Measurements from ENCODE around the gene EFNA1.

DNA sequence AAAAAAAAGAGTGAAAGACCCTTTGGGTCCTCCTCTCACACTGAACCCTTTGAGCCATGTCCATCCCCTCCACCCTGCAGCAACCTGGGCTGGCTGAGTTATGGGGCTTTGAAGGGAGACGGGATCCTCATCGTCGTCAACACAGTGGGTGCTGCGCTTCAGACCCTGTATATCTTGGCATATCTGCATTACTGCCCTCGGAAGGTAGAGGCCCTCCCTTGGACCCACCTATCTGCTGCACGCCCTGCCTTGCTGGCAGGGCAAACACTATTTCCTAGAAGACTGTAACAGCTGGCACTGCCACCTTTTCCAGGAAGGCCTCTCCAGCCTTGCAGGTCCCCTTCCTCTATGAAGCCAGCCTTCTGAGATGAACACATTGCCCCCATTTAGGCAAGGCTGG, 9.1 kb downstream of the EFNA1 start:
- TF ChIP-seq, protein P1, sequence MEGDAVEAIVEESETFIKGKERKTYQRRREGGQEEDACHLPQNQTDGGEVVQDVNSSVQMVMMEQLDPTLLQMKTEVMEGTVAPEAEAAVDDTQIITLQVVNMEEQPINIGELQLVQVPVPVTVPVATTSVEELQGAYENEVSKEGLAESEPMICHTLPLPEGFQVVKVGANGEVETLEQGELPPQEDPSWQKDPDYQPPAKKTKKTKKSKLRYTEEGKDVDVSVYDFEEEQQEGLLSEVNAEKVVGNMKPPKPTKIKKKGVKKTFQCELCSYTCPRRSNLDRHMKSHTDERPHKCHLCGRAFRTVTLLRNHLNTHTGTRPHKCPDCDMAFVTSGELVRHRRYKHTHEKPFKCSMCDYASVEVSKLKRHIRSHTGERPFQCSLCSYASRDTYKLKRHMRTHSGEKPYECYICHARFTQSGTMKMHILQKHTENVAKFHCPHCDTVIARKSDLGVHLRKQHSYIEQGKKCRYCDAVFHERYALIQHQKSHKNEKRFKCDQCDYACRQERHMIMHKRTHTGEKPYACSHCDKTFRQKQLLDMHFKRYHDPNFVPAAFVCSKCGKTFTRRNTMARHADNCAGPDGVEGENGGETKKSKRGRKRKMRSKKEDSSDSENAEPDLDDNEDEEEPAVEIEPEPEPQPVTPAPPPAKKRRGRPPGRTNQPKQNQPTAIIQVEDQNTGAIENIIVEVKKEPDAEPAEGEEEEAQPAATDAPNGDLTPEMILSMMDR (IDR thresholded peaks at IDR 0.05; ENCODE audit: poor library complexity): no peak
- no peak for TF ChIP-seq EZH2 (IDR thresholded peaks at IDR 0.05; ENCODE audit: borderline replicate concordance)
